Body of pancreas (tissue), 4 donors: ENCODE measurements around the gene C11orf98.

Experiments
- POLR2A ChIP-seq, 3 donors: fragments of 450-650 bp; IDR thresholded peaks; one replicate each; pipeline ENCODE4 v1.6.1; 2016; ENCODE audit warnings: antibody characterized with exemption in 3 of 3, mild to moderate bottlenecking in 2 of 3
- TF ChIP-seq, protein P1 (sequence below), 7 experiments: fragments of 450-650 bp in 4 of 7; fragments of 200-600 bp in 3 of 7; sonication (generic) in 3 of 7; IDR thresholded peaks; one replicate each; pipeline ENCODE4 v1.5.1; 2016 to 2019; ENCODE audit warnings: antibody characterized with exemption in 7 of 7

DNA sequence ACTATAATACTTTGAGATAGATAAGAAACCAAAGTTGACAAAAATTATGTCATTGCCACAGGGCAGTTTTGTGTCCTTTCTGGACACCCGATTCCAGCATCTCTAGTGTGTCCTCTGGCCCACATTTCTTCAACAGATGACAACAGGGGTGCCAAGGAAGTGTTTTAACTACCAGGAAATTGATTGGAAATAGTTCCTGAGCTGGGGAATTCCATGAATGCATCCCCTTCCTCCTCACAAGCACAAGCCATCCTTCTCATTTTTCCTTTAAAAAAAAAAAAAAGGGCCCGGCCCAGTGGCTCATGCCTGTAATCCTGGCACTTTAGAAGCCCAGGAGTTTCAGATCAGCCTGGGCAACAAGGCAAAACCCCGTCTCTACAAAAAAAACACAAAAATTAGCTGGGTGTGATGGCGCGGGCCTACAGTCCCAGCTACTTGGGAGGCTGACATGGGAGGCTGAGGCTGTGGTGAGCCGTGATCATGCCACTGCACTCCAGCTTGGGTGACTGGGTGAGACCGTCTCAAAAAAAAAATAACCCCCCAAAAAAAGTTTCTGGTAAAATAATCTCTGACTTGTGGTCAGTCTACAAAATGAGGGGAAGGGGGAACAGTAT, 42.4 kb downstream of the C11orf98 start:
- TF ChIP-seq, protein P1, sequence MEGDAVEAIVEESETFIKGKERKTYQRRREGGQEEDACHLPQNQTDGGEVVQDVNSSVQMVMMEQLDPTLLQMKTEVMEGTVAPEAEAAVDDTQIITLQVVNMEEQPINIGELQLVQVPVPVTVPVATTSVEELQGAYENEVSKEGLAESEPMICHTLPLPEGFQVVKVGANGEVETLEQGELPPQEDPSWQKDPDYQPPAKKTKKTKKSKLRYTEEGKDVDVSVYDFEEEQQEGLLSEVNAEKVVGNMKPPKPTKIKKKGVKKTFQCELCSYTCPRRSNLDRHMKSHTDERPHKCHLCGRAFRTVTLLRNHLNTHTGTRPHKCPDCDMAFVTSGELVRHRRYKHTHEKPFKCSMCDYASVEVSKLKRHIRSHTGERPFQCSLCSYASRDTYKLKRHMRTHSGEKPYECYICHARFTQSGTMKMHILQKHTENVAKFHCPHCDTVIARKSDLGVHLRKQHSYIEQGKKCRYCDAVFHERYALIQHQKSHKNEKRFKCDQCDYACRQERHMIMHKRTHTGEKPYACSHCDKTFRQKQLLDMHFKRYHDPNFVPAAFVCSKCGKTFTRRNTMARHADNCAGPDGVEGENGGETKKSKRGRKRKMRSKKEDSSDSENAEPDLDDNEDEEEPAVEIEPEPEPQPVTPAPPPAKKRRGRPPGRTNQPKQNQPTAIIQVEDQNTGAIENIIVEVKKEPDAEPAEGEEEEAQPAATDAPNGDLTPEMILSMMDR (IDR thresholded peaks at IDR 0.05), result no peak
- no peak for TF ChIP-seq POLR2A (IDR thresholded peaks at IDR 0.05)
